MM.1S (cell line): ENCODE results near the gene CENPM.
A peak's percentile ranks its signal among the peaks of the same experiment; 100 is the strongest.

Source experiments
- DNase-seq: peaks from one replicate; pipeline ENCODE4 v3.0.0-alpha.2; 2015
- H2AFZ ChIP-seq: fragments of 300-600 bp; sonication (generic); 2 replicates; pipeline ENCODE4 v1.6.0; 2016; ENCODE audit warnings: antibody characterized with exemption, low read length
- H3F3A ChIP-seq: fragments of 300-600 bp; sonication (generic); 2 replicates; pipeline ENCODE4 v1.6.1; 2016; ENCODE audit warnings: mild to moderate bottlenecking, antibody characterized with exemption, low read length, moderate library complexity, mixed read lengths; ENCODE audit not compliant: insufficient read depth
- H3K27ac ChIP-seq: fragments of 300-600 bp; sonication (generic); 2 replicates; pipeline ENCODE4 v1.5.1; 2016; ENCODE audit warnings: mild to moderate bottlenecking, low read length
- H3K27me3 ChIP-seq: fragments of 300-600 bp; sonication (generic); replicated peaks from 2 replicates; pipeline ENCODE4 v1.6.0; 2016; ENCODE audit warnings: low read length; ENCODE audit not compliant: insufficient read depth
- H3K36me3 ChIP-seq: fragments of 300-600 bp; sonication (generic); replicated peaks from 2 replicates; pipeline ENCODE4 v1.6.1; 2016; ENCODE audit warnings: mild to moderate bottlenecking, low read length, mixed read lengths; ENCODE audit not compliant: insufficient read depth
- H3K4me1 ChIP-seq: fragments of 300-600 bp; sonication (generic); 2 replicates; pipeline ENCODE4 v1.6.1; 2016; ENCODE audit warnings: low read length, mixed read lengths
- H3K4me2 ChIP-seq: fragments of 300-600 bp; sonication (generic); 2 replicates; pipeline ENCODE4 v1.6.0; 2016; ENCODE audit warnings: low read depth, low read length
- H3K4me3 ChIP-seq: fragments of 300-600 bp; sonication (generic); 2 replicates; pipeline ENCODE4 v1.5.1; 2016; ENCODE audit warnings: low read length, mixed read lengths
- H3K79me2 ChIP-seq: fragments of 300-600 bp; sonication (generic); 2 replicates; pipeline ENCODE4 v1.6.1; 2016; ENCODE audit warnings: mixed run types, low read length, mixed read lengths
- H3K9ac ChIP-seq: fragments of 300-600 bp; sonication (generic); 2 replicates; pipeline ENCODE4 v1.6.1; 2016; ENCODE audit warnings: low read length, mixed read lengths
- H3K9me2 ChIP-seq: fragments of 300-600 bp; sonication (generic); replicated peaks from 2 replicates; pipeline ENCODE4 v1.6.1; 2016; ENCODE audit warnings: mild to moderate bottlenecking, low read length, mixed read lengths; ENCODE audit not compliant: insufficient read depth
- H3K9me3 ChIP-seq: fragments of 300-600 bp; sonication (generic); replicated peaks from 2 replicates; pipeline ENCODE4 v1.6.1; 2016; ENCODE audit warnings: mild to moderate bottlenecking, low read length, mixed read lengths; ENCODE audit not compliant: insufficient read depth
- H4K20me1 ChIP-seq: fragments of 300-600 bp; sonication (generic); 2 replicates; pipeline ENCODE4 v1.6.1; 2016; ENCODE audit warnings: mild to moderate bottlenecking, low read length, moderate library complexity, mixed read lengths; ENCODE audit not compliant: insufficient read depth
- EZH2 ChIP-seq: fragments of 300-600 bp; sonication (generic); optimal IDR thresholded peaks from 2 replicates; pipeline ENCODE3; 2017; ENCODE audit warnings: low read depth, mild to moderate bottlenecking, antibody characterized with exemption, low read length, mixed read lengths
- EZH2phosphoT487 ChIP-seq: fragments of 300-600 bp; sonication (generic); IDR thresholded peaks from 2 replicates; pipeline ENCODE4 v1.6.1; 2018; ENCODE audit warnings: antibody characterized with exemption, low read length
- TF ChIP-seq, protein P1 (sequence below): fragments of 300-600 bp; sonication (generic); IDR thresholded peaks from 2 replicates; pipeline ENCODE4 v1.5.1; 2016; ENCODE audit warnings: antibody characterized with exemption, low read length, mixed read lengths

CENPM gene

DNA sequence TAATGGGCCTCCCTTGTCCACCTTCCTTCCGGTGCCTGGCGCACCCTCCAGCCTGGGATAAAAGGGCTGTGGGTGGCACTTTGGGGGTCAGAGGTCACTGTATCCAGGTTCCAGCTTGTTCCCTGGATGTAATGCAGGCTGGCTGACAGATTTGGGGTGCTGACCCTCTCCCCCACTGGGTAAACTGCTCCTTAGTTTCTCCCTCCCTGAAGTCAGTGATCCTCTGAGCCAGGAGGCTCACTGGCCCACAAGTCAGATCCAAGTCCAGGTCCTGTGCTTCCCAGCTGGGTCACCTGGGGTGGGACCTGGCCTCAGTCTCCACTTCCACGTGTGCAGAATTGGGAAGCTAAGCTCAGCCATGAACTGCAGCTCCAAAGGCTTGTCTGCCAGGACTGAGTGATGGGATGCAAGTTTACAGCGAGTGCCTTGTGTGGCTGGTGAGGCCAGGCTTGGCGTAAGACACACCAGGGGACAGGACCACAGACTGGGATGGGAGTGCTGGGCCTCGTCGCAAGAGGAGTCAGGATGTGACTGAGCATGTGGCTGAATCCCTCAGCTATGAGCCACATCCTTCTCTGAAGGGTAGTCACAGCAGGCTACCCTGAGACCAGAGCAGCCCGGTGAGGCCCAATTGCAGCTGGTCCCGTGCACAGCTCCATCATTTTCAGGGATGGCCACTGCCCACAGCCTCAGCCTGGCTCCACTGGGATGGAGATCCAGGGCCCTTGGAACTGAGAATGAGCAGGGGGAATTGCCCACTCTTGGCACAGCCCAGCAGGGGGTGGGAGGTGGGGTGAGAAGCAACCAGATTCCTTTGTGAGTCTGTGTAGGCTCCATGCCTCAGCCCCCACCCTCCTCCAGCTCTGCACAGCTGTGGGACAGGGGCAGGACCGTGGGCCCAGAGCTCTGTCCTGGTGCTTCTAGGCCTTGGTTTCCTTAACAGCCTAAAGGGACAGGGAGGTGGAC, 39.2 kb downstream of the CENPM start:
- peaks cover 15% of the 10 kb centered on the region for H3F3A ChIP-seq
- no peaks in the 10 kb centered on the region for H3K79me2 ChIP-seq
- H3K4me1 ChIP-seq, result peaks cover 21% of the 10 kb centered on the region
- no peak overlapping the region for H3K4me3 ChIP-seq
- peak overlapping the region; percentile 16; the same call in 1 of the 2 replicates for H3K27ac ChIP-seq
- no peak overlapping the region for H3K9ac ChIP-seq
- H4K20me1 ChIP-seq, result no peaks in the 10 kb centered on the region
- H3K9me3 ChIP-seq, result no peaks in the 10 kb centered on the region
- no peaks in the 10 kb centered on the region; the same call in 1 of the 2 replicates for H3K36me3 ChIP-seq
- no peak overlapping the region for H2AFZ ChIP-seq
- peak overlapping the region; percentile 8; the same call in 1 of the 2 replicates for H3K4me2 ChIP-seq
- no peak for DNase-seq
- TF ChIP-seq EZH2phosphoT487 (no peak), EZH2 (no peak)
- TF ChIP-seq, protein P1, sequence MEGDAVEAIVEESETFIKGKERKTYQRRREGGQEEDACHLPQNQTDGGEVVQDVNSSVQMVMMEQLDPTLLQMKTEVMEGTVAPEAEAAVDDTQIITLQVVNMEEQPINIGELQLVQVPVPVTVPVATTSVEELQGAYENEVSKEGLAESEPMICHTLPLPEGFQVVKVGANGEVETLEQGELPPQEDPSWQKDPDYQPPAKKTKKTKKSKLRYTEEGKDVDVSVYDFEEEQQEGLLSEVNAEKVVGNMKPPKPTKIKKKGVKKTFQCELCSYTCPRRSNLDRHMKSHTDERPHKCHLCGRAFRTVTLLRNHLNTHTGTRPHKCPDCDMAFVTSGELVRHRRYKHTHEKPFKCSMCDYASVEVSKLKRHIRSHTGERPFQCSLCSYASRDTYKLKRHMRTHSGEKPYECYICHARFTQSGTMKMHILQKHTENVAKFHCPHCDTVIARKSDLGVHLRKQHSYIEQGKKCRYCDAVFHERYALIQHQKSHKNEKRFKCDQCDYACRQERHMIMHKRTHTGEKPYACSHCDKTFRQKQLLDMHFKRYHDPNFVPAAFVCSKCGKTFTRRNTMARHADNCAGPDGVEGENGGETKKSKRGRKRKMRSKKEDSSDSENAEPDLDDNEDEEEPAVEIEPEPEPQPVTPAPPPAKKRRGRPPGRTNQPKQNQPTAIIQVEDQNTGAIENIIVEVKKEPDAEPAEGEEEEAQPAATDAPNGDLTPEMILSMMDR, result no peak
- no peaks in the 10 kb centered on the region for H3K9me2 ChIP-seq
- H3K27me3 ChIP-seq, result peaks cover 27% of the 10 kb centered on the region

GRCh38 chr22:41906822-41907221, 40.1 kb downstream of the CENPM start:
- no peaks in the 10 kb centered on the region for H3K9me3 ChIP-seq
- no peak overlapping the region for H2AFZ ChIP-seq
- H3K27me3 ChIP-seq, result peaks cover 19% of the 10 kb centered on the region
- no peak overlapping the region for H3K27ac ChIP-seq
- peaks cover 15% of the 10 kb centered on the region for H3F3A ChIP-seq
- H3K4me1 ChIP-seq, result peaks cover 21% of the 10 kb centered on the region
- H3K79me2 ChIP-seq, result no peaks in the 10 kb centered on the region
- no peaks in the 10 kb centered on the region for H3K9me2 ChIP-seq
- no peak overlapping the region for H3K4me3 ChIP-seq
- no peak overlapping the region for H3K9ac ChIP-seq
- no peak overlapping the region for H3K4me2 ChIP-seq
- DNase-seq, result no peak
- TF ChIP-seq EZH2phosphoT487 (no peak), EZH2 (no peak)
- TF ChIP-seq, protein P1, result no peak
- H3K36me3 ChIP-seq, result no peaks in the 10 kb centered on the region; the same call in 1 of the 2 replicates
- no peaks in the 10 kb centered on the region for H4K20me1 ChIP-seq

DNA sequence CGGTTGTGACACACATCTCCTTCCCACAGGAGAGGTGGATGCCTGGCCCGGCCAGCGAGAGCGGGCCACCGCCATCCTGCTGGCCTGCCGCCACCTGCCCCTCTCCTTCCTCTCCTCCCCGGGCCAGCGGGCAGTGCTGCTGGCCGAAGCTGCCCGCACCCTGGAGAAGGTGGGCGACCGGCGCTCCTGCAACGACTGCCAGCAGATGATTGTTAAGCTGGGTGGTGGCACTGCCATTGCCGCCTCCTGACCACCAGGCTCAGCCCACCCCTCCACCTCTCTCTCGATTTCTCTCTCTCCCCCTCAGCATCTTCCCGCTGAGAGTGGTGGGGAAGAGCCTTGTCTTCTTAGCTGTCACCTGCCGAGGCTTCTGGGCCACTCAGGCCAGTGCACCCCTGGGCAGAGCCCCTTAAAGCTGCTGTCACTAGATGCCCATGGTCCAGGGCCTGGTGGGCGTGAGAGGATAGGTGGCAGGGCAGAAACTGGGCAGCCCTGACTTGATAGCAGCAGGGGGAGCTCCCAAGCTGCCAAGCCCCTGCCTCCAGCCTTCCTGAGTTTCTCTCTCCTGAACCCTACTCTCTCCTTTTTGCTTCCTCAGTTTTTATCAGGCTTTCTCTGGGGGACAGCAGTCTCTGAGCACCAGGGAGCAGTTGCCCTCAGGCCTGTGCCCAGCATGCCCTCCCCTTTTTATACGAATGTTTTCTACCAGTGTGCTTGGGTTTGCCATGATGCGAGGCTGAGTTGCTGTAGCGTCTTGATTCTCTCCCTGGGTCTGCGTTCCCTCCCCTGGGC, 41.3 kb downstream of the CENPM start:
- Histone ChIP-seq H3K4me1 (peaks cover 21% of the 10 kb centered on the region), H3F3A (peaks cover 15% of the 10 kb centered on the region), H3K27me3 (peaks cover 7% of the 10 kb centered on the region), H3K9ac (no peak overlapping the region), H3K79me2 (no peaks in the 10 kb centered on the region), H3K27ac (no peak overlapping the region), H3K36me3 (no peaks in the 10 kb centered on the region; the same call in 1 of the 2 replicates), H3K9me3 (no peaks in the 10 kb centered on the region), H3K4me3 (no peak overlapping the region), H4K20me1 (no peaks in the 10 kb centered on the region), H3K4me2 (no peak overlapping the region), H2AFZ (no peak overlapping the region), H3K9me2 (no peaks in the 10 kb centered on the region)
- TF ChIP-seq EZH2phosphoT487, result no peak
- TF ChIP-seq, protein P1, result no peak
- TF ChIP-seq EZH2, result no peak
- no peak for DNase-seq
